SK-N-SH (cell line): ENCODE measurements around the gene ZNF580.

Source experiments
- EP300 ChIP-seq, 2 experiments: IDR thresholded peaks; 2 replicates each; pipeline versions ENCODE4 v1.4.0 to v1.6.1; 2012; ENCODE audit warnings: borderline replicate concordance in 1 of 2, low read depth in 1 of 2, low read length in 1 of 2
- EZH2phosphoT487 ChIP-seq: fragments of 200-600 bp; sonication (generic); IDR thresholded peaks from 2 replicates; pipeline ENCODE4 v1.6.1; 2017; ENCODE audit warnings: low read depth, mixed run types, mild to moderate bottlenecking, antibody characterized with exemption, moderate library complexity, borderline replicate concordance
- MEF2A ChIP-seq: IDR thresholded peaks from 2 replicates; pipeline ENCODE4 v1.4.0; 2012; ENCODE audit warnings: low read depth, borderline replicate concordance
- POLR2AphosphoS5 ChIP-seq: IDR thresholded peaks from 2 replicates; pipeline ENCODE4 v1.6.1; 2012; ENCODE audit warnings: low read depth, low read length
- TAF1 ChIP-seq: IDR thresholded peaks from 2 replicates; pipeline ENCODE4 v1.6.1; 2012; ENCODE audit warnings: low read depth, mild to moderate bottlenecking, low read length, moderate library complexity, borderline replicate concordance
- TCF12 ChIP-seq: IDR thresholded peaks from 2 replicates; pipeline ENCODE4 v1.4.0; 2012
- TF ChIP-seq, protein P1 (sequence below): IDR thresholded peaks from 2 replicates; pipeline ENCODE4 v1.4.0; 2012; ENCODE audit warnings: low read depth
- TF ChIP-seq, protein P2 (sequence below): fragments of 200-600 bp; sonication (generic); IDR thresholded peaks from 2 replicates; pipeline ENCODE4 v1.6.1; 2017; ENCODE audit warnings: antibody characterized with exemption, mild to moderate bottlenecking, moderate library complexity
- TF ChIP-seq, protein P3 (sequence below): IDR thresholded peaks from 2 replicates; pipeline ENCODE4; 2012
- TF ChIP-seq, protein P4 (sequence below): fragments of 150-350 bp; IDR thresholded peaks from 2 replicates; pipeline ENCODE4 v1.6.1; 2016; ENCODE audit warnings: mild to moderate bottlenecking, low read depth, low read length

DNA sequence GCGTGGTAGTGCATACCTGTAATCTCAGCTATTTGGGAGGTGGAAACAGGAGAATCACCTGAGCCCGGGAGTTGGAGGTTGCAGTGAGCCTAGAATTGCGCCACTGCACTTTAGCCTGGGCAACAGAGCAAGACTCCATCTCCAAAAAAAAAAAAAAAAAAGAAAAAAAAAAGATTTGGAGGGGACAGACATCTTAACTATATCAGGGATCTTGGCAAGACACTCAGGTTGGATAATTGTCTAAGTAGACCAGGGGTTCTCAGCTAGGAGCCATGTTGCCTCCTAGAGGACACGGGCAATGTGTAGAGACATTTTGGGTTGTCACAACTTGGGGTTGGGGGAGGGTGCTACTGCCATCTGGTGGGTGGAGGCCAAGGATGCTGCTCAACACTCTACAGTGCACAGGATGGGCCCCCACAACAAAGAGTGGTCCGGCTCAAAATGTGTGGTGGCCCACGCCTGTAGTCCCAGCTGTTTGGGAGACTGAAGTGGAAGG lies 1.9 kb upstream of the ZNF580 start:
- TF ChIP-seq, protein P1, sequence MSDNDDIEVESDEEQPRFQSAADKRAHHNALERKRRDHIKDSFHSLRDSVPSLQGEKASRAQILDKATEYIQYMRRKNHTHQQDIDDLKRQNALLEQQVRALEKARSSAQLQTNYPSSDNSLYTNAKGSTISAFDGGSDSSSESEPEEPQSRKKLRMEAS, result no peak
- TF ChIP-seq, protein P2, sequence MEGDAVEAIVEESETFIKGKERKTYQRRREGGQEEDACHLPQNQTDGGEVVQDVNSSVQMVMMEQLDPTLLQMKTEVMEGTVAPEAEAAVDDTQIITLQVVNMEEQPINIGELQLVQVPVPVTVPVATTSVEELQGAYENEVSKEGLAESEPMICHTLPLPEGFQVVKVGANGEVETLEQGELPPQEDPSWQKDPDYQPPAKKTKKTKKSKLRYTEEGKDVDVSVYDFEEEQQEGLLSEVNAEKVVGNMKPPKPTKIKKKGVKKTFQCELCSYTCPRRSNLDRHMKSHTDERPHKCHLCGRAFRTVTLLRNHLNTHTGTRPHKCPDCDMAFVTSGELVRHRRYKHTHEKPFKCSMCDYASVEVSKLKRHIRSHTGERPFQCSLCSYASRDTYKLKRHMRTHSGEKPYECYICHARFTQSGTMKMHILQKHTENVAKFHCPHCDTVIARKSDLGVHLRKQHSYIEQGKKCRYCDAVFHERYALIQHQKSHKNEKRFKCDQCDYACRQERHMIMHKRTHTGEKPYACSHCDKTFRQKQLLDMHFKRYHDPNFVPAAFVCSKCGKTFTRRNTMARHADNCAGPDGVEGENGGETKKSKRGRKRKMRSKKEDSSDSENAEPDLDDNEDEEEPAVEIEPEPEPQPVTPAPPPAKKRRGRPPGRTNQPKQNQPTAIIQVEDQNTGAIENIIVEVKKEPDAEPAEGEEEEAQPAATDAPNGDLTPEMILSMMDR, result peak; percentile 64
- TF ChIP-seq, protein P3, sequence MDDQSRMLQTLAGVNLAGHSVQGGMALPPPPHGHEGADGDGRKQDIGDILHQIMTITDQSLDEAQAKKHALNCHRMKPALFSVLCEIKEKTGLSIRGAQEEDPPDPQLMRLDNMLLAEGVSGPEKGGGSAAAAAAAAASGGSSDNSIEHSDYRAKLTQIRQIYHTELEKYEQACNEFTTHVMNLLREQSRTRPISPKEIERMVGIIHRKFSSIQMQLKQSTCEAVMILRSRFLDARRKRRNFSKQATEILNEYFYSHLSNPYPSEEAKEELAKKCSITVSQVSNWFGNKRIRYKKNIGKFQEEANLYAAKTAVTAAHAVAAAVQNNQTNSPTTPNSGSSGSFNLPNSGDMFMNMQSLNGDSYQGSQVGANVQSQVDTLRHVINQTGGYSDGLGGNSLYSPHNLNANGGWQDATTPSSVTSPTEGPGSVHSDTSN, result no peak
- no peak for TF ChIP-seq TCF12
- TF ChIP-seq POLR2AphosphoS5, result no peak
- no peak for TF ChIP-seq MEF2A
- TF ChIP-seq, protein P4, sequence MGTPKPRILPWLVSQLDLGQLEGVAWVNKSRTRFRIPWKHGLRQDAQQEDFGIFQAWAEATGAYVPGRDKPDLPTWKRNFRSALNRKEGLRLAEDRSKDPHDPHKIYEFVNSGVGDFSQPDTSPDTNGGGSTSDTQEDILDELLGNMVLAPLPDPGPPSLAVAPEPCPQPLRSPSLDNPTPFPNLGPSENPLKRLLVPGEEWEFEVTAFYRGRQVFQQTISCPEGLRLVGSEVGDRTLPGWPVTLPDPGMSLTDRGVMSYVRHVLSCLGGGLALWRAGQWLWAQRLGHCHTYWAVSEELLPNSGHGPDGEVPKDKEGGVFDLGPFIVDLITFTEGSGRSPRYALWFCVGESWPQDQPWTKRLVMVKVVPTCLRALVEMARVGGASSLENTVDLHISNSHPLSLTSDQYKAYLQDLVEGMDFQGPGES, result no peak
- TF ChIP-seq EZH2phosphoT487, result no peak
- no peak for TF ChIP-seq EP300 (IDR thresholded peaks at IDR 0.05; ENCODE audit: borderline replicate concordance in 1 of 2, low read depth in 1 of 2, low read length in 1 of 2)
- TF ChIP-seq TAF1, result 0 out of 2 replicates have a peak, but pooled peaks have one; percentile 4
